Thyroid gland (tissue), 4 donors: Measurements from ENCODE around the gene TBC1D22A. TPM values are rescaled to one million over a fixed set of nuclear protein-coding genes. Genes with fewer than 3 reads are reported as not detected.

Source experiments
- DNase-seq, 2 donors: peaks; one replicate each; pipeline ENCODE4 v3.0.0-alpha.2; 2019
- H3K27ac ChIP-seq, 3 donors: fragments of 200-600 bp; sonication (generic); 1 replicate in 2 of 3; 2 replicates in 1 of 3; pipeline ENCODE4 v1.5.1; 2016 to 2019; ENCODE audit warnings: mild to moderate bottlenecking in 1 of 3, moderate library complexity in 1 of 3
- H3K27me3 ChIP-seq: fragments of 200-600 bp; sonication (generic); one replicate; pipeline ENCODE4 v1.5.1; 2019
- H3K36me3 ChIP-seq, 2 donors: fragments of 200-600 bp; sonication (generic); one replicate each; pipeline ENCODE4 v1.5.1; 2016 to 2019
- H3K4me1 ChIP-seq, 2 donors: fragments of 200-600 bp; sonication (generic); one replicate each; pipeline ENCODE4 v1.5.1; 2017 to 2019
- H3K4me3 ChIP-seq, 3 donors: fragments of 200-600 bp; sonication (generic); replicated peaks in 1 of 3; 1 replicate in 2 of 3; 2 replicates in 1 of 3; pipeline ENCODE4 v1.5.1; 2016; ENCODE audit warnings: mild to moderate bottlenecking in 1 of 3
- H3K9me3 ChIP-seq: fragments of 200-600 bp; sonication (generic); one replicate; pipeline ENCODE4 v1.5.1; 2017
- POLR2A ChIP-seq, 2 donors: fragments of 450-650 bp; IDR thresholded peaks; one replicate each; pipeline ENCODE4 v1.6.1; 2017; ENCODE audit warnings: antibody characterized with exemption in 2 of 2, mild to moderate bottlenecking in 2 of 2, moderate library complexity in 1 of 2
- WGBS, 2 donors: methylation state at CpG; one replicate each; pipeline ENCODE4 v1.1.5; 2017; 5-methylcytosine and 5-hydroxymethylcytosine counted together
- intact Hi-C: fragments of 100-400 bp; cut with DNase I; formaldehyde crosslinking; loops from one replicate; pipeline ENCODE4 v1.15.1; 2023
- total RNA-seq, 4 donors: library from RNA; depleted of rRNA; stranded (reverse); fragments of >200 nt; gene quantifications; one replicate each; pipeline ENCODE4 v1.2.3, GENCODE V29; 2016
- TF ChIP-seq, protein P1 (sequence below), 6 experiments: fragments of 200-600 bp in 3 of 6; fragments of 450-650 bp in 3 of 6; sonication (generic) in 3 of 6; IDR thresholded peaks; one replicate each; pipeline ENCODE4 v1.5.1; 2016 to 2019; ENCODE audit warnings: antibody characterized with exemption in 6 of 6, mild to moderate bottlenecking in 2 of 6, inconsistent platforms in 1 of 6, moderate library complexity in 1 of 6

Gene TBC1D22A
- total RNA-seq, 4 donors from 2014 or later = 26.7 to 34.6 (median 33.2) TPM

DNA sequence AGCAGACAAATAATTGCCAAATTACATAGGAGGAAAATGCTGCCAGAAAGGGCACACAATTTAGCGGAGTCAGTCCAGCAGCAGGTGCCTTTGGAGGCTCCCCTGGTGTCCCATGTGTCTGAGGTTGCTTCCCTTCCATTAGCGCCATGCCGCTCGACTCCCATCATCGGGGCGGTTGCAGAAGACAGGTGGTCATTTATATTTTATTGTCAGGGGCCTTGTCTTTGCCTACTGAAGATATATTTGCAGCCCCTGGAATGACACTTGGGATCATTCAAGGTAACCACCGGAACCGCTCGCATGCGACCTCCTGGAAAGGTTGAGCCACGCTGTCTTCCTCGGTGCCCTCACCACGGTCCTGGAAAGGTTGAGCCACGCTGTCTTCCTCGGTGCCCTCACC lies 298.3 kb downstream of the TBC1D22A start:
- H3K4me3 ChIP-seq = no peak overlapping the region
- H3K27me3 ChIP-seq = no peaks in the 10 kb centered on the region
- no peaks in the 10 kb centered on the region for H3K9me3 ChIP-seq
- no peak overlapping the region for H3K27ac ChIP-seq
- no peak for TF ChIP-seq POLR2A (IDR thresholded peaks at IDR 0.05)
- TF ChIP-seq, protein P1, sequence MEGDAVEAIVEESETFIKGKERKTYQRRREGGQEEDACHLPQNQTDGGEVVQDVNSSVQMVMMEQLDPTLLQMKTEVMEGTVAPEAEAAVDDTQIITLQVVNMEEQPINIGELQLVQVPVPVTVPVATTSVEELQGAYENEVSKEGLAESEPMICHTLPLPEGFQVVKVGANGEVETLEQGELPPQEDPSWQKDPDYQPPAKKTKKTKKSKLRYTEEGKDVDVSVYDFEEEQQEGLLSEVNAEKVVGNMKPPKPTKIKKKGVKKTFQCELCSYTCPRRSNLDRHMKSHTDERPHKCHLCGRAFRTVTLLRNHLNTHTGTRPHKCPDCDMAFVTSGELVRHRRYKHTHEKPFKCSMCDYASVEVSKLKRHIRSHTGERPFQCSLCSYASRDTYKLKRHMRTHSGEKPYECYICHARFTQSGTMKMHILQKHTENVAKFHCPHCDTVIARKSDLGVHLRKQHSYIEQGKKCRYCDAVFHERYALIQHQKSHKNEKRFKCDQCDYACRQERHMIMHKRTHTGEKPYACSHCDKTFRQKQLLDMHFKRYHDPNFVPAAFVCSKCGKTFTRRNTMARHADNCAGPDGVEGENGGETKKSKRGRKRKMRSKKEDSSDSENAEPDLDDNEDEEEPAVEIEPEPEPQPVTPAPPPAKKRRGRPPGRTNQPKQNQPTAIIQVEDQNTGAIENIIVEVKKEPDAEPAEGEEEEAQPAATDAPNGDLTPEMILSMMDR (IDR thresholded peaks at IDR 0.05) = no peak
- H3K4me1 ChIP-seq = no peaks in the 10 kb centered on the region
- 94% methylated on average over 15 of the region's 15 CpGs for WGBS, 2 donors
- DNase-seq = no peak
- intact Hi-C loops = no loop called here
- no peaks in the 10 kb centered on the region for H3K36me3 ChIP-seq

DNA sequence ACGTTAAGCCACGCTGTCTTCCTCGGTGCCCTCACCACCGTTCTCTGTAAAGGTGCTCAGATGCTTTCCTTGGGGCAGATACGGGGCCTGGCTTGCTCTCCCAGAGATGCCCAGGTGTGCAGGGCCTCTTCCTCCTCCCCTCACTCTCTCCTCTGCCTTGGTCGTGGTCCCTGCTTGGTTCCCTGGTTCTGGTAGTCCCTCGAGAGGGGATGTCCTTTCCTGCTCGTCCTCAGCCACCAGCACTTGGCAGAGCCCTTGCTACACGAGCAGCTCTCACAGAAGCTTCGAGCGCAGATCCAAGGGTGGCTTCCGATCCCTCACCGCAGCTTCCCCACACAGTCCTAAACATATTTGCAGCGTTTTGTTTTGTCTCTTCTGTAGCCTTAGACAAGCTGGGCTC lies 298.8 kb downstream of the TBC1D22A start:
- H3K36me3 ChIP-seq = no peaks in the 10 kb centered on the region
- no peaks in the 10 kb centered on the region for H3K27me3 ChIP-seq
- DNase-seq = no peak
- no peaks in the 10 kb centered on the region for H3K4me1 ChIP-seq
- no peaks in the 10 kb centered on the region for H3K9me3 ChIP-seq
- no peak for TF ChIP-seq POLR2A (IDR thresholded peaks at IDR 0.05)
- TF ChIP-seq, protein P1 (IDR thresholded peaks at IDR 0.05) = no peak
- H3K4me3 ChIP-seq = no peak overlapping the region
- no peak overlapping the region for H3K27ac ChIP-seq
- 90 to 93% methylated on average over 14 of the region's 14 CpGs for WGBS, 2 donors
- intact Hi-C loops = no loop called here

DNA sequence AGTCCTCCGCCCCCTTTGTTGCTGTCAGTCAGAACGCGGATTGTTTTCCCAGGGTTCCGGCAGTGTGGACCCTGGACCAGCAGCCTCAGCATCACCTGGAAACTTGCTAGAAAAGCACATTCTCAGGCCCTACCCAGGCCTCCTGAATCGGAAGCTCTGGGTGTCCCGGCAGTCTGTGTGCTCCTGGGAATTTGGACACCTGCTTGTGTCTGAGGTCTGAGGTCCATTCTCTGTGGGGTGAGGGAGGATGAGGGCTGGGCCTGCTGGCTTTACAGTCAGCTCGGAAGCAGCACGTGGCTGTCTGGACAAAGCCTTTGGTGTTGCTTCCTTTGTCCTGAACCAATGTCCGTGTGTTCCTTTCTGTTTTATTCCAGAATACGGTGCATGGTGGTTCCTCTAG lies 299.7 kb downstream of the TBC1D22A start:
- DNase-seq = no peak
- intact Hi-C loops = no loop called here
- Histone ChIP-seq H3K4me3 (no peak overlapping the region), H3K36me3 (no peaks in the 10 kb centered on the region), H3K9me3 (no peaks in the 10 kb centered on the region), H3K27ac (no peak overlapping the region), H3K4me1 (no peaks in the 10 kb centered on the region), H3K27me3 (no peaks in the 10 kb centered on the region)
- 93% methylated on average over 7 to 10 of the region's 10 CpGs for WGBS, 2 donors
- no peak for TF ChIP-seq POLR2A (IDR thresholded peaks at IDR 0.05)
- TF ChIP-seq, protein P1 (IDR thresholded peaks at IDR 0.05) = no peak

DNA sequence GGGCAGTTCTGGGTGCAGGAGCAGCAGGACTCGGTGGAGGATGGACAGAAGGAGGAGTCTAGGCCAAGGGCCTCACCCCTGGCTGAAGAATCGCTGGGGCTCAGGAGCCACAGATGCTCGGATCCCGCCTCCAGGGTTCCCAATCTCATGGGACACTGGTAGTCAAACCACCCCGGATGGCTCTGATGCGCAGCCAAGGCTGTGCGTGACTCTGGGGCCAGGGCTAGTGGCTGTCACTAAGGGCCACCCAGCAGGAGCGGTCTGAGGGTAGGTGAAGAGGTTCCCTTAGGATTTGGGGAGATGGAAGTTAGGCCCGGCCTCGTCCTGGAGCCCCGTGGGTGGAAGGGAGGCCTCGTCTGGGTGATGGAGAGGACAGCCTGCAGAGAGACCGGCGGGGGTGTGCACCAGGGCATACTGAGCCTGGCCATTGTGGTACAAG lies 300.6 kb downstream of the TBC1D22A start:
- Histone ChIP-seq H3K27ac (no peak overlapping the region), H3K36me3 (no peaks in the 10 kb centered on the region), H3K4me1 (no peaks in the 10 kb centered on the region), H3K27me3 (no peaks in the 10 kb centered on the region), H3K9me3 (no peaks in the 10 kb centered on the region), H3K4me3 (no peak overlapping the region)
- no peak for TF ChIP-seq POLR2A (IDR thresholded peaks at IDR 0.05)
- TF ChIP-seq, protein P1 (IDR thresholded peaks at IDR 0.05) = no peak
- intact Hi-C loops = no loop called here
- DNase-seq = no peak
- WGBS, 2 donors = 87 to 97% methylated on average over 14 of the region's 14 CpGs

DNA sequence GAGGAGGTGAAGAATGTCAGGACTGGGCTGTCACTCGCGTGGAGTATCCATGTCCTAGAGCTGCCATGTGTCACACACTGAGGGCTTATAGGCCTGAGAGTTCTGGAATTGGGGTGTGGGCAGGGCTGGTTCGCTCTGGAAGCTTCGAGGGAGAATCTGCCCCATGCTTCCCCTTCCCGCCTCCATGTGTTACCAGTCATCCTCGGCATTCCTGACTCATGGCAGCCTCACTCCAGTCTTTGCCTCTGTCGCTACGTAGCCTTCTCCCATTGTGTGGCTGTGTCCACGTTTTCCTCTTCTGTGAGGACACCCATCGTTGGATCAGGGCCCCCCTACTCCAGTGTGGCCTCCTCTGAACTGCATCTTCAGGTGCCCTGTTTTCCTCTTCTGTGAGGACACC lies 301.2 kb downstream of the TBC1D22A start:
- Histone ChIP-seq H3K4me3 (no peak overlapping the region), H3K4me1 (no peaks in the 10 kb centered on the region), H3K27me3 (no peaks in the 10 kb centered on the region), H3K9me3 (no peaks in the 10 kb centered on the region), H3K36me3 (no peaks in the 10 kb centered on the region), H3K27ac (no peak overlapping the region)
- DNase-seq = no peak
- intact Hi-C loops = no loop called here
- WGBS, 2 donors = 94 to 96% methylated on average over 9 of the region's 10 CpGs
- no peak for TF ChIP-seq POLR2A (IDR thresholded peaks at IDR 0.05)
- TF ChIP-seq, protein P1 (IDR thresholded peaks at IDR 0.05) = no peak
